Measurements from ENCODE around the gene MAMDC4.
"Not testable (repeated sequence)": the region's sequence is repeated elsewhere in the genome, so short reads cannot be mapped to it uniquely, and the experiment has no call there.

The MAMDC4 gene

DNA sequence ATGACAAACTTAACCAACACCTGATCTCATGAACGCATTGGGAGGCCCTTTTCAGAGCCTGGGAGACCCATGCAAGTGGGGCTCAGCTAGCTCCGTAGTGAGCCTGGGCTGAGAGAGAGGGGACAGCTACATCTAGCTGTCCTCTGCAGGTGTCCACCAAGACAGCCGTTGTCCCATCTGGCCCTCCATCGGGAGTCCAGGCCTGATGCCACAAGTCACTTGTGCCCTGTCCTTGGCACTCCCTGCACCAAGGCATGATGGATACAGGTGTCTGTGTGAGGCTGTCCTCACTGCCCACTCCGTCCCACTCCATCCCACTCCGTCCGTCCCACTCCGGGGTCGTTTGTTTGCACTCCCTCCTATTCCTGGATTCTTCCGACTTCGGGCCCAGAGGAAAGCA, 16.5 kb downstream of the MAMDC4 start:
- Histone ChIP-seq H3K9me2 (replicated peaks; ENCODE audit: insufficient read depth, low read length) (no peaks in the 10 kb centered on the region), H3K79me2 (ENCODE audit: low read length) (peaks cover 23% of the 10 kb centered on the region), H3K9ac (ENCODE audit: low read length) (no peak overlapping the region), H3K4me1 (ENCODE audit: low read length) (peaks cover 7% of the 10 kb centered on the region; the same call in 1 of the 2 replicates), H3K4me3 (ENCODE audit: low read length) (no peak overlapping the region), H3K36me3 (replicated peaks; ENCODE audit: insufficient read depth, low read length) (no peaks in the 10 kb centered on the region; the same call in 1 of the 2 replicates), H3K9me3 (replicated peaks; ENCODE audit: insufficient read depth, low read length) (no peaks in the 10 kb centered on the region), H3K4me2 (ENCODE audit: low read depth, low read length) (no peak overlapping the region), H3K27me3 (replicated peaks; ENCODE audit: insufficient read depth, low read length) (no peaks in the 10 kb centered on the region), H4K20me1 (ENCODE audit: insufficient read depth, low read length) (no peaks in the 10 kb centered on the region), H2AFZ (ENCODE audit: low read length) (no peak overlapping the region), H3F3A (ENCODE audit: insufficient read depth, low read length) (no peaks in the 10 kb centered on the region), H3K27ac (ENCODE audit: low read length) (no peak overlapping the region)
- no peak for TF ChIP-seq EZH2 (optimal IDR thresholded peaks at IDR 0.05; ENCODE audit: low read depth, low read length)
- TF ChIP-seq, protein P1, sequence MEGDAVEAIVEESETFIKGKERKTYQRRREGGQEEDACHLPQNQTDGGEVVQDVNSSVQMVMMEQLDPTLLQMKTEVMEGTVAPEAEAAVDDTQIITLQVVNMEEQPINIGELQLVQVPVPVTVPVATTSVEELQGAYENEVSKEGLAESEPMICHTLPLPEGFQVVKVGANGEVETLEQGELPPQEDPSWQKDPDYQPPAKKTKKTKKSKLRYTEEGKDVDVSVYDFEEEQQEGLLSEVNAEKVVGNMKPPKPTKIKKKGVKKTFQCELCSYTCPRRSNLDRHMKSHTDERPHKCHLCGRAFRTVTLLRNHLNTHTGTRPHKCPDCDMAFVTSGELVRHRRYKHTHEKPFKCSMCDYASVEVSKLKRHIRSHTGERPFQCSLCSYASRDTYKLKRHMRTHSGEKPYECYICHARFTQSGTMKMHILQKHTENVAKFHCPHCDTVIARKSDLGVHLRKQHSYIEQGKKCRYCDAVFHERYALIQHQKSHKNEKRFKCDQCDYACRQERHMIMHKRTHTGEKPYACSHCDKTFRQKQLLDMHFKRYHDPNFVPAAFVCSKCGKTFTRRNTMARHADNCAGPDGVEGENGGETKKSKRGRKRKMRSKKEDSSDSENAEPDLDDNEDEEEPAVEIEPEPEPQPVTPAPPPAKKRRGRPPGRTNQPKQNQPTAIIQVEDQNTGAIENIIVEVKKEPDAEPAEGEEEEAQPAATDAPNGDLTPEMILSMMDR (IDR thresholded peaks at IDR 0.05; ENCODE audit: low read length), result no peak
- no peak for TF ChIP-seq EZH2phosphoT487 (IDR thresholded peaks at IDR 0.05; ENCODE audit: low read length)
- DNase-seq, result no peak

DNA sequence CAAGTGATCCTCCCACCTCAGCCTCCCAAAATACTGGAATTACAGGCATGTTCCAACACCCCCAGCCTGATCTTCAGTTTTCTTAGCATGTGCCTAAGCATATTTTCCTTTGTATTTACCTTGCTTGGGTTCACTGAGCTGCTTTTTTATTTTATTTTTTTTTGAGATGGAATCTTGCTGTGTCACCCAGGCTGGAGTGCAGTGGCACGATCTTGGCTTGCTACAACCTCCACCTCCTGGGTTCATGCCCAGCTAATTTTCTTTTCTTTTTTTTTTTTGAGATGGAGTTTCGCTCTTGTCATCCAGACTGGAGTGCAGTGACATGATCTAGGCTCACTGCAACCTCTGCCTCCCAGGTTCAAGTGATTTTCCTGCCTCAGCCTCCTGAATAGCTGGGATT, 17.5 kb downstream of the MAMDC4 start:
- not testable (repeated sequence) for H3K4me1 ChIP-seq (ENCODE audit: low read length); H3K4me3 ChIP-seq (ENCODE audit: low read length); DNase-seq; H3K36me3 ChIP-seq (replicated peaks; ENCODE audit: insufficient read depth, low read length); H4K20me1 ChIP-seq (ENCODE audit: insufficient read depth, low read length); H3K9me3 ChIP-seq (replicated peaks; ENCODE audit: insufficient read depth, low read length); H2AFZ ChIP-seq (ENCODE audit: low read length); H3K27me3 ChIP-seq (replicated peaks; ENCODE audit: insufficient read depth, low read length); H3K9me2 ChIP-seq (replicated peaks; ENCODE audit: insufficient read depth, low read length); H3K27ac ChIP-seq (ENCODE audit: low read length); H3F3A ChIP-seq (ENCODE audit: insufficient read depth, low read length); H3K4me2 ChIP-seq (ENCODE audit: low read depth, low read length); H3K9ac ChIP-seq (ENCODE audit: low read length)
- H3K79me2 ChIP-seq (ENCODE audit: low read length), result peaks cover 15% of the 10 kb centered on the region

DNA sequence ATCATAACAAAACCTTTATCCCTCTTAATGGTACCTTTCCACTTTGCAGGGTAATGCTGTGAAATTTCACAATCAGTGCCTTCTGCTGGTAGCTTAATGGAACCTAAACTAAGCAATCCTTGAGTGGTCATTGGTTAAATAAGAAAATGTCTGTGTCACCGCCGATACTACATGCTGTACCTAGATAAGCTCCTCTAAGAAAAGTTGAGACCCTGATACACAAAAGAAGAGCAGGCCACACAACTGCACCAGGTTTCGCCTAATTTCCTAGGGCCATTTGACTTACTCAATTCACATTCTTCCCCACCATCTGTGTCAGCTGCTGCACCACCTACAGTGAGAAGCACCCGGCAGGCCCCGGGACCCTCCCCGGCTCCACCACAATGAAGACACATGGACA, 23.0 kb downstream of the MAMDC4 start:
- no peaks in the 10 kb centered on the region for H3K9me2 ChIP-seq (replicated peaks; ENCODE audit: insufficient read depth, low read length)
- DNase-seq, result no peak
- no peak overlapping the region for H3K27ac ChIP-seq (ENCODE audit: low read length)
- H3K9me3 ChIP-seq (replicated peaks; ENCODE audit: insufficient read depth, low read length), result no peaks in the 10 kb centered on the region
- H3K9ac ChIP-seq (ENCODE audit: low read length), result no peak overlapping the region
- H3K4me3 ChIP-seq (ENCODE audit: low read length), result no peak overlapping the region
- H4K20me1 ChIP-seq (ENCODE audit: insufficient read depth, low read length), result no peaks in the 10 kb centered on the region
- TF ChIP-seq, protein P1 (IDR thresholded peaks at IDR 0.05; ENCODE audit: low read length), result no peak
- TF ChIP-seq EZH2phosphoT487 (IDR thresholded peaks at IDR 0.05; ENCODE audit: low read length), result no peak
- no peak for TF ChIP-seq EZH2 (optimal IDR thresholded peaks at IDR 0.05; ENCODE audit: low read depth, low read length)
- H3F3A ChIP-seq (ENCODE audit: insufficient read depth, low read length), result no peaks in the 10 kb centered on the region
- H3K4me1 ChIP-seq (ENCODE audit: low read length), result no peaks in the 10 kb centered on the region
- H3K27me3 ChIP-seq (replicated peaks; ENCODE audit: insufficient read depth, low read length), result no peaks in the 10 kb centered on the region
- no peak overlapping the region for H2AFZ ChIP-seq (ENCODE audit: low read length)
- H3K79me2 ChIP-seq (ENCODE audit: low read length), result no peaks in the 10 kb centered on the region
- H3K4me2 ChIP-seq (ENCODE audit: low read depth, low read length), result no peak overlapping the region
- H3K36me3 ChIP-seq (replicated peaks; ENCODE audit: insufficient read depth, low read length), result no peaks in the 10 kb centered on the region

DNA sequence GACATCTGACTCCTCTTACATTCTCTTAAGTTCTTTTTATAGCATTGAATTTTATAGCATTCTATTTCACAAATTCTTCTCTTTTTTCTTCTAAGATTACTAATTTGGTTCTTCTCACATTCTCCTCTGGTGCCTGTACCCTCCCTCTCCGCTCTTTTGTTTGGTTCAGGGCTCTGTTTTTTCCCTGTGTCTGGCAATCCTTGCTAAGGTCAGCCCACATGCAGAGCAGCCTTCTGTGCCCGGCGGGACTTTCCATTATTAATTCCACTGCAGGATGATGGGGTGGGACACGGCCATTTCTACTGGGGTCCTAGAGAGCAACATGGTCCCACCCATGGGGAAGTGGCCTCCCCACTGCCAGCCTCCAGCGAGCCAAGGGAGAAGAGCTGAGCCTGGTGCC, 24.3 kb downstream of the MAMDC4 start:
- H3K79me2 ChIP-seq (ENCODE audit: low read length), result no peaks in the 10 kb centered on the region
- H3F3A ChIP-seq (ENCODE audit: insufficient read depth, low read length), result peaks cover 2% of the 10 kb centered on the region
- H3K9me3 ChIP-seq (replicated peaks; ENCODE audit: insufficient read depth, low read length), result no peaks in the 10 kb centered on the region
- H2AFZ ChIP-seq (ENCODE audit: low read length), result no peak overlapping the region
- H3K27ac ChIP-seq (ENCODE audit: low read length), result no peak overlapping the region
- H3K4me3 ChIP-seq (ENCODE audit: low read length), result no peak overlapping the region
- H3K9me2 ChIP-seq (replicated peaks; ENCODE audit: insufficient read depth, low read length), result no peaks in the 10 kb centered on the region
- peaks cover 3% of the 10 kb centered on the region for H3K4me1 ChIP-seq (ENCODE audit: low read length)
- no peaks in the 10 kb centered on the region for H3K36me3 ChIP-seq (replicated peaks; ENCODE audit: insufficient read depth, low read length)
- no peaks in the 10 kb centered on the region for H4K20me1 ChIP-seq (ENCODE audit: insufficient read depth, low read length)
- TF ChIP-seq EZH2 (optimal IDR thresholded peaks at IDR 0.05; ENCODE audit: low read depth, low read length) (no peak), EZH2phosphoT487 (IDR thresholded peaks at IDR 0.05; ENCODE audit: low read length) (no peak)
- TF ChIP-seq, protein P1 (IDR thresholded peaks at IDR 0.05; ENCODE audit: low read length), result no peak
- DNase-seq, result no peak
- no peak overlapping the region for H3K9ac ChIP-seq (ENCODE audit: low read length)
- no peaks in the 10 kb centered on the region for H3K27me3 ChIP-seq (replicated peaks; ENCODE audit: insufficient read depth, low read length)
- H3K4me2 ChIP-seq (ENCODE audit: low read depth, low read length), result no peak overlapping the region

Measured in MM.1S (cell line).